Dendritic cell treated with granulocyte-macrophage colony-stimulating factor and Interleukin-4, amounts not matched to agents 40 ng/mL and 50 ng/mL, for 4 days (primary cell): ENCODE data around the gene PIEZO2.

ENCODE experiments used
- H3K27ac Mint-ChIP-seq: one replicate; pipeline ENCODE4 v1.8.0; 2022; ENCODE audit warnings: mild to moderate bottlenecking, mixed read lengths
- H3K27me3 Mint-ChIP-seq: one replicate; pipeline ENCODE4 v1.8.0; 2022; ENCODE audit warnings: mild to moderate bottlenecking, mixed read lengths
- H3K36me3 Mint-ChIP-seq: one replicate; pipeline ENCODE4 v1.8.0; 2022; ENCODE audit warnings: low read depth, mixed read lengths
- H3K4me1 Mint-ChIP-seq: one replicate; pipeline ENCODE4 v1.8.0; 2022; ENCODE audit warnings: low read depth, mixed read lengths
- H3K4me3 Mint-ChIP-seq: one replicate; pipeline ENCODE4 v1.8.0; 2022; ENCODE audit warnings: mild to moderate bottlenecking, moderate library complexity, mixed read lengths
- H3K9me3 Mint-ChIP-seq: one replicate; pipeline ENCODE4 v1.8.0; 2022; ENCODE audit warnings: mixed read lengths
- intact Hi-C: fragments of 100-400 bp; cut with micrococcal nuclease; formaldehyde crosslinking; loops from one replicate; pipeline ENCODE4 v1.15.0; 2022

The PIEZO2 gene

GRCh38 chr18:10755855-10756254 lies 393.5 kb downstream of the PIEZO2 start:
- Mint-ChIP-seq H3K9me3 (no peaks in the 10 kb centered on the region), H3K4me1 (no peaks in the 10 kb centered on the region), H3K4me3 (no peak overlapping the region), H3K36me3 (no peaks in the 10 kb centered on the region), H3K27me3 (peaks cover 2% of the 10 kb centered on the region), H3K27ac (no peak overlapping the region)
- intact Hi-C loops: no loop called here

DNA sequence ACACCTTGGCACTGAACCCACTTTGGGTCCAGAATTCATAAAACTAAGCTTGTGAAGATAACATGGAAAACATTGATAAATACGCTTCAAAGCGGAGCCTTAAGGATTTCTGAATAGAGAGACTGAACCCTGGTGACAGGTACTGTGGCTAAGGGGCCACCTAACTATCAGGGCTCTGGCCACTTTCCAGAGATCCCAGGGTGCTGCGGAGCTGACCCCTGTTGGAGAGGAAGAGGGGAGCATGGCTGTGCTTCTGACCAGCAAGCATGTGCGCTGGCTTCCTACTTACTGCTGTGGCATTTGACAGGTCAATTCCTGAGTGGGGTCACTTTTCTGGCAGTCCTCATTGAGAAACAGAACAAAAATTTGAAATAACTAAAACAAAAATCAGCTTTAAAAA lies 395.2 kb downstream of the PIEZO2 start:
- no peaks in the 10 kb centered on the region for H3K36me3 Mint-ChIP-seq
- intact Hi-C loops: no loop called here
- H3K27ac Mint-ChIP-seq: no peak overlapping the region
- H3K9me3 Mint-ChIP-seq: no peaks in the 10 kb centered on the region
- peaks cover 2% of the 10 kb centered on the region for H3K27me3 Mint-ChIP-seq
- H3K4me3 Mint-ChIP-seq: no peak overlapping the region
- no peaks in the 10 kb centered on the region for H3K4me1 Mint-ChIP-seq

DNA sequence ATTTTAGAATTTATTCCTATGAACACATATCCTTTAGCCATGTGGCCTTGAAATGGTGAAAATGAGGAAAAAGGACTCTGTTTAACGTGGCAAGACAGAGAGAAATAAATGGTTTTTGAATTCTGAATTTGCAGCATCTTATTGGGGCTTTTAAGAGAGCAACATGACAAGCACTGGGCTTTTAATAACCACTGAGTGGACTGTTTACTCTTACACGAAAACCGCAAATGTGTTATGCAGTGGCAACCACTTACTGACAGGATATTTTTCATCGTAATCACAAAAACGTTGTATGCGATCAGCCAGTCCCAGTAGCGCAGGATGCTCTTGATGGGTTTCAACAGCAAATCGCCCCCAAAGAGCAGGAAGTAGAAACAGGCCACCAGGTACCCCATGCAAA lies 397.0 kb downstream of the PIEZO2 start:
- Mint-ChIP-seq H3K27ac (no peak overlapping the region), H3K4me3 (no peak overlapping the region), H3K27me3 (peaks cover 2% of the 10 kb centered on the region), H3K4me1 (no peaks in the 10 kb centered on the region), H3K9me3 (no peaks in the 10 kb centered on the region), H3K36me3 (no peaks in the 10 kb centered on the region)
- intact Hi-C loops: no loop called here

- Mint-ChIP-seq H3K4me3 (no peak overlapping the region), H3K36me3 (no peaks in the 10 kb centered on the region), H3K27me3 (peaks cover 2% of the 10 kb centered on the region), H3K9me3 (no peaks in the 10 kb centered on the region), H3K27ac (no peak overlapping the region), H3K4me1 (no peaks in the 10 kb centered on the region)
- intact Hi-C loops: no loop called here
These were observed 397.7 kb downstream of the PIEZO2 start for GRCh38 chr18:10751653-10752052.

DNA sequence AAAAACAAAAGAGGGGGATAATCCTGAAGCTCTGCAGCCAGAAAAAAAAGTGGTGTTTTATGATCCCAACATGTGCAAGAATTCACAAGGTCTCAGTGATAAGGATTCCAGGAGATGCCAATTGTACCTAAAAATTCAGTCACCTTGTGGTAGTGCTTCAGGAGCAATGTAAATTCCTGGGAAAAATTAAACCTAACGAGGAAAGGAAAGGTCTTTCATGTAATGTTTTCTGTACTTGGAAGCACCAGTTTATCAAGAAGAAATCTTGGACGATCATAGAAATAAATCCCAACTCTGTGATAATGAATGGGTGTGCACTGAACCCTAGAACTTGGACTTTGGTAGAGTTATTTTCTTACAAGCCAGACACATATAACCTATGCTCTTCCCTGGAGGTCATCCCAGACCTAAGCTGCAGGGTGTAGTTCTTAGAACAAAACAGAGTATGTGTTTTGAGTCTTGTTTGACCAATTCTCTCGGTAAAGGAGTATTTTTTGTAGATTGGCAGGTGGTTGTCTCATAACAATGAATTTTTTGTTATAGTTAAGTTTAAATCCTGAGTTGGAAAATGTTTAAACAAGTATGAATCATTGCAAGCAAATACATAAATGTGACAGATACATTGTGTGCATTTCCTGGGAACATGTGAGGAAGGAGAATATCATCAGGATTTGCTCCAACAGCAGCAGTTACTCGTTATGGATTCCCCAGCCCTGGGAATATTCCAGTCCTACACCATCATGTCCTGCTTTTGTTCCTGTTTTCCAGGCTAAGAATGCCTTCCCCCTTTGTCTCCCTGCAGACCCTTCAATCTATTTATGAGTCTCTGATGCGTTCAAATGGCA lies 399.0 kb downstream of the PIEZO2 start:
- Mint-ChIP-seq H3K27me3 (peaks cover 2% of the 10 kb centered on the region), H3K36me3 (no peaks in the 10 kb centered on the region), H3K9me3 (no peaks in the 10 kb centered on the region), H3K4me1 (no peaks in the 10 kb centered on the region), H3K4me3 (no peak overlapping the region), H3K27ac (no peak overlapping the region)
- intact Hi-C loops: no loop called here

- Mint-ChIP-seq H3K9me3 (no peaks in the 10 kb centered on the region), H3K4me1 (no peaks in the 10 kb centered on the region), H3K27me3 (peaks cover 2% of the 10 kb centered on the region), H3K4me3 (no peak overlapping the region), H3K27ac (no peak overlapping the region), H3K36me3 (no peaks in the 10 kb centered on the region)
- intact Hi-C loops: no loop called here
These were observed 400.7 kb downstream of the PIEZO2 start for GRCh38 chr18:10748641-10749040.

- Mint-ChIP-seq H3K36me3 (no peaks in the 10 kb centered on the region), H3K27ac (no peak overlapping the region), H3K4me3 (no peak overlapping the region), H3K27me3 (no peaks in the 10 kb centered on the region), H3K4me1 (no peaks in the 10 kb centered on the region), H3K9me3 (no peaks in the 10 kb centered on the region)
- intact Hi-C loops: no loop called here
These were observed 403.4 kb downstream of the PIEZO2 start for GRCh38 chr18:10745971-10746370.

DNA sequence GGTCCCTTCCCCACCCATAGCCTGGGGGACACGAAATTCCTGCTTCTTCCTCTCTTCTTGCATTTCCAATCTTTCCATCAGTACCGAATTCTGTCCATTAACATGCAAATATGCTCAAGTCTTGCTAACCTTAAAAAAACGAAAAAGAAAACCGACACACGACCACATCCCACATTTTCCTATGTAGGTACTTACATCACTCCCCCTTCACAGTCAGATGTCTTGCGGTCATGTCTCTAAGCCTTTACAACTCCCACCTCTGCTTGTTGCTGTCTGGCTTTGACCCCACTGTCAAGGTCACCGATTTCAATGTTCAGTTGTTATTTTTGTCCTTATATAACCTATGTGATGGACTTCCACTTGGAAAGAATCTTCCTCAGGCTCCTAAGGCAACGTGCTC lies 404.1 kb downstream of the PIEZO2 start:
- Mint-ChIP-seq H3K9me3 (no peaks in the 10 kb centered on the region), H3K27ac (no peak overlapping the region), H3K4me3 (no peak overlapping the region), H3K36me3 (no peaks in the 10 kb centered on the region), H3K4me1 (no peaks in the 10 kb centered on the region), H3K27me3 (no peaks in the 10 kb centered on the region)
- intact Hi-C loops: no loop called here

GRCh38 chr18:10743766-10744165 lies 405.6 kb downstream of the PIEZO2 start:
- no peak overlapping the region for H3K27ac Mint-ChIP-seq
- H3K4me1 Mint-ChIP-seq: no peaks in the 10 kb centered on the region
- no peaks in the 10 kb centered on the region for H3K9me3 Mint-ChIP-seq
- intact Hi-C loops: no loop called here
- H3K27me3 Mint-ChIP-seq: no peaks in the 10 kb centered on the region
- peak overlapping the region; percentile 4 for H3K4me3 Mint-ChIP-seq
- H3K36me3 Mint-ChIP-seq: no peaks in the 10 kb centered on the region

DNA sequence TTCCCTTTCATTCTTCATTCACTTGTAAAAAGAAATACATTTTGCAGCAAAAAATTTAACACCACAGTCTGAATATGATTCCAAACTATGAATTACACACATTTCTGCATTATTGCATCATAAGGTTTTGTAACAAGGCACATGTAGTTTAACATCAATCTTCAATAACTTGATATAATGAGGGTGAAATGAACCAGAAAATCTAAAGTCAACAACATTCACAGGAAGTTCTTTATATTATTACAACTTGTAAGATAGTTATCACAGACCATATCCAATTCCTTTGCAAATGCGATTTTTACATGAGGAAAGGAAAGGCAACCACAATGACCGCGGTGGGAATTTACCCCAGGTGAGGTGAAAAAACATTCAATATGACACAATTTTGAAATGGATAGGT lies 410.2 kb downstream of the PIEZO2 start:
- intact Hi-C loops: no loop called here

DNA sequence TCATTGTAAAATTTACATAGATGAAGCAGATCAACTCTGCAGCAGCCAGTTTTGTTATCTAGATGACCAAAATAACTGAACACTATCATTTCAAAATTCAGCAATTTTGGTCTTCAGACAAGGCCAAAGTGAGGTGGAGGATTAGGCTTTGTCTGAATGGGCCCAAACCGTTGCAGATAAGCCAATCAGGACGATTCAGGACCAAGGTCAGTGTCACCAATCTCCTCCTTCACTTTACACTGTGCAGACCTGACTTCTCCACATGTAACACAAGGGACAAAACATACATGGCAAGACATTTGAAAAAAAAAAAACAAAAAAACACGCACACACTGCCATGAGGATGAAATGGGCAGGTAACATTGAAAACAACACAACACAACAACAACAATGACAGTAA lies 412.4 kb downstream of the PIEZO2 start:
- intact Hi-C loops: no loop called here
- H3K36me3 Mint-ChIP-seq: no peaks in the 10 kb centered on the region
- no peak overlapping the region for H3K4me3 Mint-ChIP-seq

More for the DNA sequence above, 410.2 kb downstream of the PIEZO2 start:
- no peaks in the 10 kb centered on the region for H3K4me1 Mint-ChIP-seq
- H3K27ac Mint-ChIP-seq: no peak overlapping the region
- H3K27me3 Mint-ChIP-seq: no peaks in the 10 kb centered on the region
- no peaks in the 10 kb centered on the region for H3K9me3 Mint-ChIP-seq
- no peak overlapping the region for H3K4me3 Mint-ChIP-seq
- H3K36me3 Mint-ChIP-seq: no peaks in the 10 kb centered on the region

GRCh38 chr18:10732990-10733389 lies 416.4 kb downstream of the PIEZO2 start:
- Mint-ChIP-seq H3K4me3 (no peak overlapping the region), H3K4me1 (no peaks in the 10 kb centered on the region), H3K36me3 (no peaks in the 10 kb centered on the region), H3K9me3 (no peaks in the 10 kb centered on the region), H3K27ac (no peak overlapping the region), H3K27me3 (peaks cover 6% of the 10 kb centered on the region)
- intact Hi-C loops: no loop called here

More for the DNA sequence above, 412.4 kb downstream of the PIEZO2 start:
- H3K27me3 Mint-ChIP-seq: peaks cover 3% of the 10 kb centered on the region
- H3K4me1 Mint-ChIP-seq: no peaks in the 10 kb centered on the region
- no peak overlapping the region for H3K27ac Mint-ChIP-seq
- no peaks in the 10 kb centered on the region for H3K9me3 Mint-ChIP-seq

DNA sequence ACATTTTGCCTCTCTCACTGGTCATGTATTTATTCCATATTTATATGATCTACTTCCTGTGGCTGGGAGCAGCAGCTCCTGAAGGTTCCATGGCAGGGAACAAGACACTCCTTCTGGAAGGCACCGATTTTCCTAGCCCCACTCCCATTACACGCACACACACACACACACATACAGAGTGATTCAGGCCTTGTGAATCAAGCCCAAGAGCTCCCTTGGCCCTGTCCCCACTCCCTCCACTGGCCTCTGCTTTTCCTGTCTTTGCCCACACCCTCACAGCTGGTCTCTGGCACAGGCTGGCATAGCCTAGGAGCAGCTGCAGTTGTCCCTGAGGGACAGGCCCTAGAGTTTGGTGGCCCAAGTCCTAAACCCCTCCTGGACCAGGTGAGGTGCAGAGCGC lies 421.9 kb downstream of the PIEZO2 start:
- H3K27me3 Mint-ChIP-seq: peaks cover 28% of the 10 kb centered on the region
- no peaks in the 10 kb centered on the region for H3K4me1 Mint-ChIP-seq
- no peak overlapping the region for H3K27ac Mint-ChIP-seq
- no peak overlapping the region for H3K4me3 Mint-ChIP-seq
- H3K9me3 Mint-ChIP-seq: no peaks in the 10 kb centered on the region
- intact Hi-C loops: no loop called here
- H3K36me3 Mint-ChIP-seq: no peaks in the 10 kb centered on the region

DNA sequence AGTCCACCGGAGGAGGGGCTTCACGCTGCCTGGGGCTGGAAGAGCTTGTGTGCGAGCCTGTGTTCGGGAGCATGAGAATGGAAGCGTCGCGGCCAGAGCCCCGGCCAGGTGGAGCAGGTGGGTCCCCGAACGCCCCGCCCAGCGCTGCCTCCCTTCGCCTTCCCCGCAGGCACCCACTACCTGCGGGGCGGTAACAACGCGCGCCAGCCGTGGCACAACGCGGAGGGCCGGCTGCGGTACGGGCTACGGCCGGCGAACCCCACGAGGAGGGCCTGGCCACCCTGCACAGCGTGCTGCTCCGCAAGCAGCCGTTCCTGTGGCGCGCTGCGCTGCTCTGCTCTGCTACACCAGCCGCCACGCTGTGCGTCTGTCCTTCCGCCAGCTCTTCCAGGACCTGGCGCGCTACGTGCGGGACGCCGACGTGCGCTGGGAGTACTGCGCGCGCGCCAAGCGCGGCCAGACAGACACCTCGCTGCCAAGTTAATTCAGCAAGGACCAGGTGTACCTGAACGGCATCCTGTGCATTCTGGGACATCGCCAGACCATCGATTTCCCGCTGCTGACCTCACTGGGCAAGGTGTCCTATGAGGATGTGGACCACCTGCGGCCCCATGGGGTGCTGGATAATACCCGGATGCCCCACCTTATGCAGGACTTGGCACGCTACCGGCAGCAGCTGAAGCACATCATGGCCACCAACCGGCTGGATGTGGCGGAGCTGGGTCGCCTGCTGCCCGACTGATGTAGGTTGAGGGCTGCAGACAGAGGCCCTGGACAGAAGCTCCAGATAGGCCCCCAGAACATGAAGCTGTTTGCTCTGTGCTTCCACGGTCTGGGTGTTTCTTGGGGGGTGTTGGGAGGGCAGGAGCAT lies 422.9 kb downstream of the PIEZO2 start:
- Mint-ChIP-seq H3K27me3 (peaks cover 27% of the 10 kb centered on the region), H3K4me3 (peak overlapping the region; percentile 13), H3K4me1 (no peaks in the 10 kb centered on the region), H3K9me3 (no peaks in the 10 kb centered on the region), H3K27ac (no peak overlapping the region), H3K36me3 (no peaks in the 10 kb centered on the region)
- intact Hi-C loops: no loop called here
